WTC11 (cell line): ENCODE results near the gene STOX2.

Source experiments
- CTCF ChIP-seq: fragments of 200-600 bp; IDR thresholded peaks from 2 replicates; pipeline ENCODE4 v1.8.0; 2022; ENCODE audit warnings: antibody characterized with exemption
- HMGXB4 ChIP-seq: sonication (generic); formaldehyde crosslinking; IDR thresholded peaks from 2 replicates; pipeline ENCODE4 v1.8.1; 2023; ENCODE audit warnings: mild to moderate bottlenecking, moderate library complexity, missing genetic modification reagents
- TF ChIP-seq, protein P1 (sequence below): sonication (generic); formaldehyde crosslinking; IDR thresholded peaks from 2 replicates; pipeline ENCODE4 v1.8.1; 2022; ENCODE audit warnings: low read depth, missing genetic modification reagents, borderline replicate concordance

DNA sequence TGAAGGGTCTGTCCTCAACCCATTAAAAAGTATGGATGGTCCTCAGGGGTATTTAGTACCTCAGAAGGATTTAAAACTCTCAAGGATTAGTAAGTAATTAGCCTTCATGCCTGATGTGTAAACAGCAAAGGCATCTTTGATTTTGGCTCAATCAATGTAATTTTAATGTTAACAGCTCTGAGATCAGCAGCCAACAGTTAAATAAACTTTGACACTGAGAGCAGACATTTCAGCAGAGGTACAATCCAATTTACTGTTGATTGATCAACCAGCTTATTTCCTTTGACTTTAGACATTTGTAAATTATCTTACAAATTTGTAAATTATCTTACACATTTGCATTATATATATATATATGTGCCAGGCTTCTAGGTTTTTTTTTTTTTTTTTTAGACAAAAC, 36.9 kb downstream of the STOX2 start:
- TF ChIP-seq HMGXB4 (no peak), CTCF (no peak)
- TF ChIP-seq, protein P1, sequence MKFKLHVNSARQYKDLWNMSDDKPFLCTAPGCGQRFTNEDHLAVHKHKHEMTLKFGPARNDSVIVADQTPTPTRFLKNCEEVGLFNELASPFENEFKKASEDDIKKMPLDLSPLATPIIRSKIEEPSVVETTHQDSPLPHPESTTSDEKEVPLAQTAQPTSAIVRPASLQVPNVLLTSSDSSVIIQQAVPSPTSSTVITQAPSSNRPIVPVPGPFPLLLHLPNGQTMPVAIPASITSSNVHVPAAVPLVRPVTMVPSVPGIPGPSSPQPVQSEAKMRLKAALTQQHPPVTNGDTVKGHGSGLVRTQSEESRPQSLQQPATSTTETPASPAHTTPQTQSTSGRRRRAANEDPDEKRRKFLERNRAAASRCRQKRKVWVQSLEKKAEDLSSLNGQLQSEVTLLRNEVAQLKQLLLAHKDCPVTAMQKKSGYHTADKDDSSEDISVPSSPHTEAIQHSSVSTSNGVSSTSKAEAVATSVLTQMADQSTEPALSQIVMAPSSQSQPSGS (CRISPR knock-in tag) = no peak
